HEK293 (cell line): Measurements from ENCODE around the gene DOCK8.

ENCODE experiments used
- CTCF ChIA-PET: fragments of 350-600 bp; formaldehyde crosslinking; extraction: SDS; loops from one replicate; lab custom pipeline; 2021; ENCODE audit warnings: antibody characterized with exemption; lab: Yijun Ruan, JAX
- POLR2A ChIA-PET: fragments of 300-600 bp; formaldehyde crosslinking; extraction: SDS; loops from one replicate; lab custom pipeline; 2020; ENCODE audit warnings: antibody characterized with exemption, inconsistent platforms; lab: Yijun Ruan, JAX
- H3K27ac ChIP-seq: fragments of 200-500 bp; sonication (Bioruptor generic); 2 replicates; pipeline ENCODE4 v1.5.1; 2014; ENCODE audit warnings: low read depth, low read length, control low read depth, inconsistent platforms; ENCODE audit errors: extremely low read depth
- H3K36me3 ChIP-seq, 2 experiments: fragments of 200-500 bp in 1 of 2; sonication (Bioruptor generic) in 1 of 2; 1 replicate in 1 of 2; 2 replicates in 1 of 2; pipeline ENCODE4 v1.5.1; 2014 to 2017; ENCODE audit warnings: inconsistent platforms in 2 of 2, low read length in 2 of 2; ENCODE audit not compliant: control insufficient read depth in 2 of 2, insufficient read depth in 1 of 2
- H3K4me1 ChIP-seq: fragments of 200-500 bp; sonication (Bioruptor generic); 2 replicates; pipeline ENCODE4 v1.5.1; 2014; ENCODE audit warnings: mild to moderate bottlenecking, low read length, inconsistent platforms; ENCODE audit not compliant: control insufficient read depth, insufficient read depth
- H3K4me3 ChIP-seq: 2 replicates; pipeline ENCODE4 v1.5.1; 2011; ENCODE audit warnings: low read depth, mild to moderate bottlenecking, control low read depth, low read length, moderate library complexity
- H3K9me3 ChIP-seq: fragments of 200-500 bp; sonication (Bioruptor generic); 2 replicates; pipeline ENCODE4 v1.5.1; 2014; ENCODE audit warnings: low read depth, low read length, inconsistent platforms; ENCODE audit not compliant: control insufficient read depth, insufficient read depth
- MEIS1 ChIP-seq: sonication (generic); formaldehyde crosslinking; IDR thresholded peaks from 2 replicates; pipeline ENCODE4 v1.8.1; 2022; ENCODE audit warnings: missing genetic modification reagents, mild to moderate bottlenecking, borderline replicate concordance
- MYNN ChIP-seq: fragments of 450-650 bp; formaldehyde crosslinking; IDR thresholded peaks from 2 replicates; pipeline ENCODE4 v1.5.1; 2016; ENCODE audit warnings: missing biosample characterization, missing genetic modification characterization, borderline replicate concordance
- SP3 ChIP-seq: fragments of 450-650 bp; formaldehyde crosslinking; IDR thresholded peaks from 2 replicates; pipeline ENCODE4 v1.5.1; 2016; ENCODE audit warnings: missing biosample characterization, missing genetic modification characterization
- TRIM28 ChIP-seq: IDR thresholded peaks from 2 replicates; pipeline ENCODE4 v1.6.1; 2011; ENCODE audit warnings: low read length, control low read depth, borderline replicate concordance
- TSHZ1 ChIP-seq: fragments of 450-650 bp; formaldehyde crosslinking; IDR thresholded peaks from 2 replicates; pipeline ENCODE4 v1.5.1; 2016; ENCODE audit warnings: missing biosample characterization, missing genetic modification characterization, borderline replicate concordance
- ZBTB8A ChIP-seq: fragments of 450-650 bp; formaldehyde crosslinking; IDR thresholded peaks from 2 replicates; pipeline ENCODE4 v1.5.1; 2016; ENCODE audit warnings: missing biosample characterization, missing genetic modification characterization
- ZFP3 ChIP-seq: fragments of 450-650 bp; formaldehyde crosslinking; IDR thresholded peaks from 2 replicates; pipeline ENCODE4 v1.5.1; 2016; ENCODE audit warnings: low read depth, missing biosample characterization, missing genetic modification characterization
- ZFP69B ChIP-seq: fragments of 450-650 bp; formaldehyde crosslinking; IDR thresholded peaks from 2 replicates; pipeline ENCODE4 v1.5.1; 2016; ENCODE audit warnings: missing biosample characterization, missing genetic modification characterization
- ZIC2 ChIP-seq: fragments of 450-650 bp; formaldehyde crosslinking; IDR thresholded peaks from 2 replicates; pipeline ENCODE4 v1.5.1; 2016; ENCODE audit warnings: missing biosample characterization, missing genetic modification characterization
- ZNF140 ChIP-seq: fragments of 450-650 bp; formaldehyde crosslinking; IDR thresholded peaks from 2 replicates; pipeline ENCODE4 v1.5.1; 2016; ENCODE audit warnings: missing biosample characterization, missing genetic modification characterization
- ZNF239 ChIP-seq: fragments of 450-650 bp; formaldehyde crosslinking; IDR thresholded peaks from 2 replicates; pipeline ENCODE4 v1.5.1; 2016; ENCODE audit warnings: missing biosample characterization, missing genetic modification characterization
- ZNF24 ChIP-seq: fragments of 450-650 bp; formaldehyde crosslinking; IDR thresholded peaks from 2 replicates; pipeline ENCODE4 v1.5.1; 2016; ENCODE audit warnings: missing biosample characterization, missing genetic modification characterization
- ZNF324 ChIP-seq: fragments of 450-650 bp; formaldehyde crosslinking; IDR thresholded peaks from 2 replicates; pipeline ENCODE4 v1.5.1; 2016; ENCODE audit warnings: missing biosample characterization, missing genetic modification characterization
- ZNF510 ChIP-seq: fragments of 450-650 bp; formaldehyde crosslinking; IDR thresholded peaks from 2 replicates; pipeline ENCODE4 v1.5.1; 2018; ENCODE audit warnings: mild to moderate bottlenecking, missing genetic modification characterization, missing biosample characterization; ENCODE audit not compliant: insufficient replicate concordance
- ZNF513 ChIP-seq: fragments of 450-650 bp; IDR thresholded peaks from 2 replicates; pipeline ENCODE4 v1.5.1; 2018; ENCODE audit warnings: missing biosample characterization, missing genetic modification characterization
- ZNF544 ChIP-seq: fragments of 450-650 bp; formaldehyde crosslinking; IDR thresholded peaks from 2 replicates; pipeline ENCODE4 v1.5.0; 2017; ENCODE audit warnings: missing biosample characterization, missing genetic modification characterization
- ZNF626 ChIP-seq: fragments of 450-650 bp; sonication (Bioruptor Pico); formaldehyde crosslinking; IDR thresholded peaks from 2 replicates; pipeline ENCODE4 v1.5.1; 2018; ENCODE audit warnings: missing biosample characterization, missing genetic modification characterization, inconsistent platforms
- ZNF785 ChIP-seq: fragments of 450-650 bp; formaldehyde crosslinking; IDR thresholded peaks from 2 replicates; pipeline ENCODE4 v1.5.1; 2016; ENCODE audit warnings: missing biosample characterization, missing genetic modification characterization
- TF ChIP-seq, protein P1 (sequence below): fragments of 450-650 bp; formaldehyde crosslinking; IDR thresholded peaks from 2 replicates; pipeline ENCODE4 v1.5.1; 2016; ENCODE audit warnings: missing biosample characterization, missing genetic modification characterization
- TF ChIP-seq, protein P2 (sequence below): fragments of 450-650 bp; formaldehyde crosslinking; IDR thresholded peaks from 2 replicates; pipeline ENCODE4 v1.5.1; 2016; ENCODE audit warnings: missing biosample characterization, missing genetic modification characterization
- TF ChIP-seq, protein P3 (sequence below): fragments of 450-650 bp; formaldehyde crosslinking; IDR thresholded peaks from 2 replicates; pipeline ENCODE4 v1.5.1; 2016; ENCODE audit warnings: missing biosample characterization, missing genetic modification characterization, borderline replicate concordance

Gene DOCK8

GRCh38 chr9:274406-274805, 59.7 kb downstream of the DOCK8 start:
- Histone ChIP-seq H3K4me3 (no peak overlapping the region), H3K4me1 (no peaks in the 10 kb centered on the region), H3K27ac (no peak overlapping the region), H3K9me3 (no peaks in the 10 kb centered on the region), H3K36me3 (no peaks in the 10 kb centered on the region)
- ChIA-PET POLR2A (no interaction called here), CTCF (interaction anchor here (0.7 kb wide), 1 partner anchor 60 kb away, joined by 3 read pairs; the partner anchor contains the start of gene DOCK8)
- TF ChIP-seq, protein P1, sequence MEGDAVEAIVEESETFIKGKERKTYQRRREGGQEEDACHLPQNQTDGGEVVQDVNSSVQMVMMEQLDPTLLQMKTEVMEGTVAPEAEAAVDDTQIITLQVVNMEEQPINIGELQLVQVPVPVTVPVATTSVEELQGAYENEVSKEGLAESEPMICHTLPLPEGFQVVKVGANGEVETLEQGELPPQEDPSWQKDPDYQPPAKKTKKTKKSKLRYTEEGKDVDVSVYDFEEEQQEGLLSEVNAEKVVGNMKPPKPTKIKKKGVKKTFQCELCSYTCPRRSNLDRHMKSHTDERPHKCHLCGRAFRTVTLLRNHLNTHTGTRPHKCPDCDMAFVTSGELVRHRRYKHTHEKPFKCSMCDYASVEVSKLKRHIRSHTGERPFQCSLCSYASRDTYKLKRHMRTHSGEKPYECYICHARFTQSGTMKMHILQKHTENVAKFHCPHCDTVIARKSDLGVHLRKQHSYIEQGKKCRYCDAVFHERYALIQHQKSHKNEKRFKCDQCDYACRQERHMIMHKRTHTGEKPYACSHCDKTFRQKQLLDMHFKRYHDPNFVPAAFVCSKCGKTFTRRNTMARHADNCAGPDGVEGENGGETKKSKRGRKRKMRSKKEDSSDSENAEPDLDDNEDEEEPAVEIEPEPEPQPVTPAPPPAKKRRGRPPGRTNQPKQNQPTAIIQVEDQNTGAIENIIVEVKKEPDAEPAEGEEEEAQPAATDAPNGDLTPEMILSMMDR (tag by site-specific recombination): no peak
- TF ChIP-seq ZFP69B (tag by site-specific recombination) (no peak), ZNF140 (tag by site-specific recombination) (no peak), TSHZ1 (no peak), ZNF785 (tag by site-specific recombination) (no peak), ZNF544 (tag by site-specific recombination) (no peak), ZNF510 (tag by site-specific recombination) (no peak)

DNA sequence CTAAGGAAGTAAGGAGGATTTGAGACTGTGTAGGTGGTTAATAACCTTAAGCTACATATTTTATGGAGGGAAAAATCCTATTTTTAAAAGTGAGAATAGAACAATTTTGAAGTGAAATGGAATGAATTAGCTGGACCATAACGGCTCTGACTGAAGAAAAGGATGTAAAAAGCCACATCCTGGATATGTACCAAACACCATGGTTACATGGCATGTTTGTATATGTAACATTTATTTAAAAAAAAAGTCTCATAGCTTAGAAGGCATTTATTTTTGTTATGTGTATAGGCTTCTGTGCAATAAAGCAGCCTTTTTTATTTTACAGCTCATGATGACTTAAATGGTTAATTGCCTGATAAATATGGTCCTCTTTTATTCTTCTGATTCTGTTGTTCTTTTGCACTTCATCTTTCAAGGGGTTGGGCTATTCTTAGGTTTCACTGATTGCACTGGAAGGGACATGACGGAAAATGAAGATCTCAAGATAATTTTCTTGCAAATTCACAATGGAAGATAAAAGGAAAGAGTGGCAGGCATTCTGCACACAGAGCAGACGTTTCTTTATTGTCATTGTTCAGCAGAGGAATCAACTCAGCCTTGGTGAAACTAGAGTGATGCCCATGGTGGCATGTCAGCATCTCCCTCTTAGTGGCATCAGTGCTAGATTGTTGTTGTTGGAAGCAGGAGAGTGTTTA, 63.1 kb downstream of the DOCK8 start:
- Histone ChIP-seq H3K27ac (no peak overlapping the region), H3K9me3 (no peaks in the 10 kb centered on the region), H3K4me3 (no peak overlapping the region), H3K4me1 (peaks cover 5% of the 10 kb centered on the region), H3K36me3 (no peaks in the 10 kb centered on the region)
- POLR2A ChIA-PET: no interaction called here
- CTCF ChIA-PET: interaction anchor here (0.6 kb wide), 1 partner anchor 16 kb away, joined by 3 read pairs; no protein-coding TSS in a partner anchor
- TF ChIP-seq ZNF24 (tag by site-specific recombination): no peak
- TF ChIP-seq ZFP3 (tag by site-specific recombination): no peak
- no peak for TF ChIP-seq MEIS1 (CRISPR knock-in tag)
- TF ChIP-seq, protein P2, sequence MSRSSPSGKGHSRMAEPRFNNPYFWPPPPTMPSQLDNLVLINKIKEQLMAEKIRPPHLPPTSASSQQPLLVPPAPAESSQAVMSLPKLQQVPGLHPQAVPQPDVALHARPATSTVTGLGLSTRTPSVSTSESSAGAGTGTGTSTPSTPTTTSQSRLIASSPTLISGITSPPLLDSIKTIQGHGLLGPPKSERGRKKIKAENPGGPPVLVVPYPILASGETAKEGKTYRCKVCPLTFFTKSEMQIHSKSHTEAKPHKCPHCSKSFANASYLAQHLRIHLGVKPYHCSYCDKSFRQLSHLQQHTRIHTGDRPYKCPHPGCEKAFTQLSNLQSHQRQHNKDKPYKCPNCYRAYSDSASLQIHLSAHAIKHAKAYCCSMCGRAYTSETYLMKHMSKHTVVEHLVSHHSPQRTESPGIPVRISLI (tag by site-specific recombination): no peak
- TF ChIP-seq MYNN (tag by site-specific recombination): no peak
- TF ChIP-seq ZNF239 (tag by site-specific recombination): no peak
- TF ChIP-seq ZNF324 (tag by site-specific recombination): no peak
- TF ChIP-seq ZBTB8A (tag by site-specific recombination): no peak
- TF ChIP-seq SP3: no peak
- TF ChIP-seq ZIC2 (tag by site-specific recombination): no peak
- TF ChIP-seq, protein P3, sequence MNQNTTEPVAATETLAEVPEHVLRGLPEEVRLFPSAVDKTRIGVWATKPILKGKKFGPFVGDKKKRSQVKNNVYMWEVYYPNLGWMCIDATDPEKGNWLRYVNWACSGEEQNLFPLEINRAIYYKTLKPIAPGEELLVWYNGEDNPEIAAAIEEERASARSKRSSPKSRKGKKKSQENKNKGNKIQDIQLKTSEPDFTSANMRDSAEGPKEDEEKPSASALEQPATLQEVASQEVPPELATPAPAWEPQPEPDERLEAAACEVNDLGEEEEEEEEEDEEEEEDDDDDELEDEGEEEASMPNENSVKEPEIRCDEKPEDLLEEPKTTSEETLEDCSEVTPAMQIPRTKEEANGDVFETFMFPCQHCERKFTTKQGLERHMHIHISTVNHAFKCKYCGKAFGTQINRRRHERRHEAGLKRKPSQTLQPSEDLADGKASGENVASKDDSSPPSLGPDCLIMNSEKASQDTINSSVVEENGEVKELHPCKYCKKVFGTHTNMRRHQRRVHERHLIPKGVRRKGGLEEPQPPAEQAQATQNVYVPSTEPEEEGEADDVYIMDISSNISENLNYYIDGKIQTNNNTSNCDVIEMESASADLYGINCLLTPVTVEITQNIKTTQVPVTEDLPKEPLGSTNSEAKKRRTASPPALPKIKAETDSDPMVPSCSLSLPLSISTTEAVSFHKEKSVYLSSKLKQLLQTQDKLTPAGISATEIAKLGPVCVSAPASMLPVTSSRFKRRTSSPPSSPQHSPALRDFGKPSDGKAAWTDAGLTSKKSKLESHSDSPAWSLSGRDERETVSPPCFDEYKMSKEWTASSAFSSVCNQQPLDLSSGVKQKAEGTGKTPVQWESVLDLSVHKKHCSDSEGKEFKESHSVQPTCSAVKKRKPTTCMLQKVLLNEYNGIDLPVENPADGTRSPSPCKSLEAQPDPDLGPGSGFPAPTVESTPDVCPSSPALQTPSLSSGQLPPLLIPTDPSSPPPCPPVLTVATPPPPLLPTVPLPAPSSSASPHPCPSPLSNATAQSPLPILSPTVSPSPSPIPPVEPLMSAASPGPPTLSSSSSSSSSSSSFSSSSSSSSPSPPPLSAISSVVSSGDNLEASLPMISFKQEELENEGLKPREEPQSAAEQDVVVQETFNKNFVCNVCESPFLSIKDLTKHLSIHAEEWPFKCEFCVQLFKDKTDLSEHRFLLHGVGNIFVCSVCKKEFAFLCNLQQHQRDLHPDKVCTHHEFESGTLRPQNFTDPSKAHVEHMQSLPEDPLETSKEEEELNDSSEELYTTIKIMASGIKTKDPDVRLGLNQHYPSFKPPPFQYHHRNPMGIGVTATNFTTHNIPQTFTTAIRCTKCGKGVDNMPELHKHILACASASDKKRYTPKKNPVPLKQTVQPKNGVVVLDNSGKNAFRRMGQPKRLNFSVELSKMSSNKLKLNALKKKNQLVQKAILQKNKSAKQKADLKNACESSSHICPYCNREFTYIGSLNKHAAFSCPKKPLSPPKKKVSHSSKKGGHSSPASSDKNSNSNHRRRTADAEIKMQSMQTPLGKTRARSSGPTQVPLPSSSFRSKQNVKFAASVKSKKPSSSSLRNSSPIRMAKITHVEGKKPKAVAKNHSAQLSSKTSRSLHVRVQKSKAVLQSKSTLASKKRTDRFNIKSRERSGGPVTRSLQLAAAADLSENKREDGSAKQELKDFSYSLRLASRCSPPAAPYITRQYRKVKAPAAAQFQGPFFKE (tag by site-specific recombination): no peak
- no peak for TF ChIP-seq ZNF513 (tag by site-specific recombination)
- no peak for TF ChIP-seq ZNF626 (tag by site-specific recombination)
- no peak for TF ChIP-seq TRIM28
